Ascending aorta (tissue), 2 donors: ENCODE data around the gene CSNK1A1. TPM values are rescaled to one million over a fixed set of nuclear protein-coding genes. Genes with fewer than 3 reads are reported as not detected.

Experiments
- DNase-seq, 2 donors: peaks; one replicate each; pipeline ENCODE4 v3.0.0-alpha.2; 2019; ENCODE audit warnings: low spot score in 2 of 2
- H3K27ac ChIP-seq, 2 donors: fragments of 200-600 bp; sonication (generic); one replicate each; pipeline ENCODE4 v1.5.1; 2016 to 2017; ENCODE audit warnings: mild to moderate bottlenecking in 1 of 2
- H3K27me3 ChIP-seq: fragments of 200-600 bp; sonication (generic); one replicate; pipeline ENCODE4 v1.5.1; 2017
- H3K36me3 ChIP-seq, 2 donors: fragments of 200-600 bp; sonication (generic); one replicate each; pipeline ENCODE4 v1.5.1; 2016
- H3K4me1 ChIP-seq, 2 donors: fragments of 200-600 bp; sonication (generic); one replicate each; pipeline ENCODE4 v1.5.1; 2016 to 2017; ENCODE audit warnings: mild to moderate bottlenecking in 1 of 2
- H3K4me3 ChIP-seq, 2 donors: fragments of 200-600 bp; sonication (generic); one replicate each; pipeline ENCODE4 v1.5.1; 2016 to 2017; ENCODE audit warnings: mild to moderate bottlenecking in 1 of 2
- H3K9me3 ChIP-seq, 2 donors: fragments of 200-600 bp; sonication (generic); one replicate each; pipeline ENCODE4 v1.5.1; 2016
- intact Hi-C: fragments of 100-400 bp; cut with DNase I; formaldehyde crosslinking; loops from one replicate; pipeline ENCODE4 v1.15.1; 2023
- total RNA-seq: library from RNA; depleted of rRNA; stranded (reverse); fragments of >200 nt; gene quantifications from one replicate; pipeline ENCODE4 v1.1.0, GENCODE V29; 2016
- TF ChIP-seq, protein P1 (sequence below), 3 experiments: fragments of 200-600 bp in 2 of 3; fragments of 450-650 bp in 1 of 3; sonication (generic) in 2 of 3; IDR thresholded peaks; one replicate each; pipeline ENCODE4 v1.5.1; 2016 to 2019; ENCODE audit warnings: antibody characterized with exemption in 3 of 3, mild to moderate bottlenecking in 1 of 3, moderate library complexity in 1 of 3

The CSNK1A1 gene
- total RNA-seq, 1 donor from 2014 or later = 219 TPM

- Histone ChIP-seq H3K27ac (no peak overlapping the region), H3K4me3 (no peak overlapping the region), H3K4me1 (peaks cover 0 to 5% of the 10 kb centered on the region in 2 donors), H3K9me3 (no peaks in the 10 kb centered on the region), H3K36me3 (peaks cover 26 to 35% of the 10 kb centered on the region in 2 donors), H3K27me3 (no peaks in the 10 kb centered on the region)
- TF ChIP-seq, protein P1, sequence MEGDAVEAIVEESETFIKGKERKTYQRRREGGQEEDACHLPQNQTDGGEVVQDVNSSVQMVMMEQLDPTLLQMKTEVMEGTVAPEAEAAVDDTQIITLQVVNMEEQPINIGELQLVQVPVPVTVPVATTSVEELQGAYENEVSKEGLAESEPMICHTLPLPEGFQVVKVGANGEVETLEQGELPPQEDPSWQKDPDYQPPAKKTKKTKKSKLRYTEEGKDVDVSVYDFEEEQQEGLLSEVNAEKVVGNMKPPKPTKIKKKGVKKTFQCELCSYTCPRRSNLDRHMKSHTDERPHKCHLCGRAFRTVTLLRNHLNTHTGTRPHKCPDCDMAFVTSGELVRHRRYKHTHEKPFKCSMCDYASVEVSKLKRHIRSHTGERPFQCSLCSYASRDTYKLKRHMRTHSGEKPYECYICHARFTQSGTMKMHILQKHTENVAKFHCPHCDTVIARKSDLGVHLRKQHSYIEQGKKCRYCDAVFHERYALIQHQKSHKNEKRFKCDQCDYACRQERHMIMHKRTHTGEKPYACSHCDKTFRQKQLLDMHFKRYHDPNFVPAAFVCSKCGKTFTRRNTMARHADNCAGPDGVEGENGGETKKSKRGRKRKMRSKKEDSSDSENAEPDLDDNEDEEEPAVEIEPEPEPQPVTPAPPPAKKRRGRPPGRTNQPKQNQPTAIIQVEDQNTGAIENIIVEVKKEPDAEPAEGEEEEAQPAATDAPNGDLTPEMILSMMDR (IDR thresholded peaks at IDR 0.05) = no peak
- no peak for DNase-seq
- intact Hi-C loops = no loop called here
Observed at GRCh38 chr5:149495673-149496072, 55.6 kb downstream of the CSNK1A1 start.

DNA sequence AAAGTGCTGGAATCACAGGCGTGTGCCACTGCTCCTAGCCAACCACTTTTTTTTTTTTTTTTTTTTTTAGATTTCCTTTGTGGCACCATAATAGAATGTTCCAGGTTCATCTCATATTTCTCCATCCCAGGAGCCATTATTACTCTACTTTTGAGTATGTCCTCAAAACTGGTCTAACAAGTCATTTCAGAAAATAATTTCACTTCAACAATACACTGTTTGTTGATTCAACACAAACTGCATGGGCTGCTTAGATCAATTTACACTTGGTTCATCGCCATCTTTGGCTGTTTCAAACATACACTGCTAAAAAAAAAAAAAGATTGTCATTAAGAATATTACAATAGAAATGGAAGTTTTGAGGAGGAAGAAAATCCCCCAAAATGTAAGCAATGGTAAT is 57.9 kb downstream of the CSNK1A1 start:
- TF ChIP-seq, protein P1 (IDR thresholded peaks at IDR 0.05) = no peak
- Histone ChIP-seq H3K9me3 (no peaks in the 10 kb centered on the region), H3K27me3 (no peaks in the 10 kb centered on the region), H3K4me3 (no peak overlapping the region), H3K36me3 (peaks cover 4 to 24% of the 10 kb centered on the region in 2 donors), H3K27ac (peak overlapping the region in 1 of 2 donors; percentile 56), H3K4me1 (peaks cover 0 to 16% of the 10 kb centered on the region in 2 donors)
- intact Hi-C loops = no loop called here
- no peak for DNase-seq

GRCh38 chr5:149492781-149493180 is 58.5 kb downstream of the CSNK1A1 start:
- no peak for DNase-seq
- TF ChIP-seq, protein P1 (IDR thresholded peaks at IDR 0.05) = no peak
- intact Hi-C loops = no loop called here
- Histone ChIP-seq H3K4me1 (peaks cover 3 to 22% of the 10 kb centered on the region in 2 donors), H3K9me3 (no peaks in the 10 kb centered on the region), H3K27ac (no peak overlapping the region), H3K27me3 (no peaks in the 10 kb centered on the region), H3K4me3 (no peak overlapping the region), H3K36me3 (peaks cover 4 to 24% of the 10 kb centered on the region in 2 donors)

- H3K9me3 ChIP-seq = no peaks in the 10 kb centered on the region
- no peaks in the 10 kb centered on the region for H3K27me3 ChIP-seq
- peak in 1 of 2 donors; percentile 54 for DNase-seq
- H3K4me1 ChIP-seq = peaks cover 13 to 36% of the 10 kb centered on the region in 2 donors
- TF ChIP-seq, protein P1 (IDR thresholded peaks at IDR 0.05) = no peak
- intact Hi-C loops = no loop called here
- peaks cover 4 to 24% of the 10 kb centered on the region in 2 donors for H3K36me3 ChIP-seq
- peak overlapping the region in 1 of 2 donors; percentile 93 for H3K27ac ChIP-seq
- H3K4me3 ChIP-seq = no peak overlapping the region
Observed at GRCh38 chr5:149490599-149491485, 60.4 kb downstream of the CSNK1A1 start.

DNA sequence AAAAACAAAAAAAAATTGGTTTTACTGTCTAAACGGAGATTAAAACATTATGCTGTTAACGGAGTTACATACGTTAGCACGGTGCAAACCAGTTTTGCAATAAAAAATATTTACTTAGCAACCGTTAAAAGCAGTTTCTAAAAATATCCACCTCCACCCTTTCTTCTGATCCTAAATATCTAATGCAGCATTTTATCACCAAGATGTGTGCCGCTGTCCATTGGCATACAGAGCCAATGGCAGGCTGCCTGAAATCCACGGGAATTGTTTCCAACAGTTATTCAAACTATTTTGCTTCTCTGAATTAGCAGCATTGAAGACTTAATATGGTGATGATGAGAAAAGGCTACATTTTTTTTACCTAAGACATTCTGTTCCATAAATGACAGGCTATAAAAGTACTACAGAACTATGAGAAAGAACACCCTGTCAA is 61.6 kb downstream of the CSNK1A1 start:
- Histone ChIP-seq H3K27ac (peak overlapping the region; percentile 11 to 93), H3K9me3 (no peaks in the 10 kb centered on the region), H3K4me3 (no peak overlapping the region), H3K36me3 (peaks cover 4 to 20% of the 10 kb centered on the region in 2 donors), H3K4me1 (peaks cover 13 to 44% of the 10 kb centered on the region in 2 donors), H3K27me3 (no peaks in the 10 kb centered on the region)
- TF ChIP-seq, protein P1 (IDR thresholded peaks at IDR 0.05) = no peak
- intact Hi-C loops = no loop called here
- DNase-seq = peak in 1 of 2 donors; percentile 78
